H1 (cell line): Measurements from ENCODE around the gene RFX2.

Source experiments
- BRCA1 ChIP-seq: IDR thresholded peaks from 2 replicates; pipeline ENCODE4 v1.6.1; 2012; ENCODE audit warnings: low read depth, low read length, improper control_type of control experiment
- CBX5 ChIP-seq: fragments of 300-800, 300-1000 bp; sonication (generic); IDR thresholded peaks from 2 replicates; pipeline ENCODE4 v1.7.1; 2016; ENCODE audit warnings: antibody characterized with exemption, low read length, low read depth
- CTCF ChIP-seq, 3 experiments: IDR thresholded peaks; 1 replicate in 2 of 3; 2 replicates in 1 of 3; pipeline versions ENCODE4 v1.5.1 to v1.6.1; 2011; ENCODE audit warnings: low read length in 3 of 3, mild to moderate bottlenecking in 3 of 3, inconsistent platforms in 2 of 3, low read depth in 1 of 3, moderate library complexity in 1 of 3; ENCODE audit not compliant: insufficient read depth in 1 of 3; ENCODE audit errors: control extremely low read depth in 1 of 3
- EP300 ChIP-seq, 2 experiments: IDR thresholded peaks; 1 replicate in 1 of 2; 2 replicates in 1 of 2; pipeline ENCODE4 v1.6.1; 2011 to 2012; ENCODE audit warnings: low read depth in 2 of 2, low read length in 2 of 2, mild to moderate bottlenecking in 2 of 2, borderline replicate concordance in 1 of 2, inconsistent platforms in 1 of 2, moderate library complexity in 1 of 2
- EZH2 ChIP-seq: fragments of 200-600 bp; sonication (generic); IDR thresholded peaks from 2 replicates; pipeline ENCODE4 v1.7.1; 2012; ENCODE audit warnings: low read depth, mild to moderate bottlenecking, moderate library complexity, low read length, inconsistent platforms; ENCODE audit not compliant: severe bottlenecking
- HDAC6 ChIP-seq: IDR thresholded peaks from one replicate; pipeline ENCODE4 v1.7.1; 2012; ENCODE audit warnings: low read depth, mild to moderate bottlenecking, inconsistent platforms, low read length, moderate library complexity
- POLR2A ChIP-seq, 2 experiments: IDR thresholded peaks; 1 replicate in 1 of 2; 2 replicates in 1 of 2; pipeline ENCODE4 v1.6.1; 2011; ENCODE audit warnings: low read depth in 2 of 2, low read length in 2 of 2, mild to moderate bottlenecking in 2 of 2; ENCODE audit errors: control extremely low read depth in 1 of 2
- POLR2AphosphoS5 ChIP-seq: IDR thresholded peaks from 2 replicates; pipeline ENCODE4 v1.6.1; 2011; ENCODE audit warnings: low read depth, low read length
- RAD21 ChIP-seq, 2 experiments: IDR thresholded peaks in 1 of 2; conservative IDR thresholded peaks in 1 of 2; 2 replicates each; pipeline ENCODE4 v1.6.1; 2011; ENCODE audit warnings: low read depth in 2 of 2, low read length in 2 of 2, improper control_type of control experiment in 1 of 2, inconsistent platforms in 1 of 2, mild to moderate bottlenecking in 1 of 2, moderate library complexity in 1 of 2
- TBP ChIP-seq: IDR thresholded peaks from 2 replicates; pipeline ENCODE4 v1.6.1; 2011; ENCODE audit warnings: low read depth, low read length, improper control_type of control experiment
- TCF12 ChIP-seq: IDR thresholded peaks from 2 replicates; pipeline ENCODE4 v1.6.1; 2011; ENCODE audit warnings: low read depth, mild to moderate bottlenecking, low read length
- YY1 ChIP-seq: IDR thresholded peaks from 2 replicates; pipeline ENCODE4 v1.6.1; 2011; ENCODE audit warnings: low read depth, mild to moderate bottlenecking, low read length
- ZNF274 ChIP-seq: IDR thresholded peaks from 2 replicates; pipeline ENCODE4 v1.7.0; 2012; ENCODE audit warnings: low read length, borderline replicate concordance; ENCODE audit errors: extremely low read depth

DNA sequence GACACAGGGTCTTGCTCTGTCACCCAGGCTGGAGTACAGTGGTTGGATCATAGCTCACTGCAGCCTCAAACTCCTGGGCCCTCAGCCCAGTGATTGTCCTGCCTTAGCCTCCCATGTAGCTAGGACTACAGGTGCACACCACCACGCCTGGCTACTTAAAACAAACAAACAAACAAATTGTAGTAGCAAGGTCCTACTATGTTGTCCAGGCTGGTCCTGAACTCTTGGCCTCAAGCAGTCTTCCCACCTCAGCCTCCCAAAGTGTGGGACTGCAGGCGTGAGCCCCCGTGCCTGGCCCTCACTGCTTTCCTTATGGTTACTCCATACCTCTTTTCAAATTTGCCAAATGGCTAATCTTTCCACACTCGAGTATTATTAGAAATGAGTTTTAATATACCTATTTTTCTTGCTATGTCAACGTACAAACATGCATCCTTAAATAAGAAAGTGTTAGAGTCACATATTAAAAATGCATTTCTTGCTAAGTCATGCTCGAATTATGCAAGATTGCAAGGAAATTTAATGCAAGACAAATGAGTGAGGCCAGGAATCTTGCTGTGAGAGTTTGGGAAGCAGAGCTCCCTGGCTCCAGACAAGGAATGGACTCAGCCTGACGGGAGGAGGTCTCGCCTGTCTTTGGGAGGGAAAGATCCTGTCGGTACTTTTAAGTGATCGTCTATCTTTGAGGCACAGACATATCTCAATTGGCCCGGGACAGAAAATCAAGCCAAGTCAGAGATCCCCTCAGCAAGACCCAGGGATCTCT lies 39.4 kb downstream of the RFX2 start:
- TF ChIP-seq CTCF (IDR thresholded peaks at IDR 0.05; ENCODE audit: control extremely low read depth in 1 of 3, insufficient read depth in 1 of 3, low read depth in 1 of 3, low read length in 3 of 3) (no peak), POLR2A (IDR thresholded peaks at IDR 0.05; ENCODE audit: control extremely low read depth in 1 of 2, low read depth in 2 of 2, low read length in 2 of 2) (no peak), HDAC6 (no peak), ZNF274 (no peak), TCF12 (no peak), YY1 (no peak), POLR2AphosphoS5 (no peak), EP300 (IDR thresholded peaks at IDR 0.05; ENCODE audit: borderline replicate concordance in 1 of 2, low read depth in 2 of 2, low read length in 2 of 2) (no peak), TBP (no peak), RAD21 (IDR thresholded peaks at IDR 0.05 in 1 of 2, conservative IDR thresholded peaks at IDR 0.05 in 1 of 2; ENCODE audit: low read depth in 2 of 2, low read length in 2 of 2) (no peak), CBX5 (no peak), BRCA1 (no peak), EZH2 (no peak)
